Measurements from ENCODE around the gene SUPT4H1.
A peak's percentile ranks its signal among the peaks of the same experiment; 100 is the strongest.

SUPT4H1 gene

DNA sequence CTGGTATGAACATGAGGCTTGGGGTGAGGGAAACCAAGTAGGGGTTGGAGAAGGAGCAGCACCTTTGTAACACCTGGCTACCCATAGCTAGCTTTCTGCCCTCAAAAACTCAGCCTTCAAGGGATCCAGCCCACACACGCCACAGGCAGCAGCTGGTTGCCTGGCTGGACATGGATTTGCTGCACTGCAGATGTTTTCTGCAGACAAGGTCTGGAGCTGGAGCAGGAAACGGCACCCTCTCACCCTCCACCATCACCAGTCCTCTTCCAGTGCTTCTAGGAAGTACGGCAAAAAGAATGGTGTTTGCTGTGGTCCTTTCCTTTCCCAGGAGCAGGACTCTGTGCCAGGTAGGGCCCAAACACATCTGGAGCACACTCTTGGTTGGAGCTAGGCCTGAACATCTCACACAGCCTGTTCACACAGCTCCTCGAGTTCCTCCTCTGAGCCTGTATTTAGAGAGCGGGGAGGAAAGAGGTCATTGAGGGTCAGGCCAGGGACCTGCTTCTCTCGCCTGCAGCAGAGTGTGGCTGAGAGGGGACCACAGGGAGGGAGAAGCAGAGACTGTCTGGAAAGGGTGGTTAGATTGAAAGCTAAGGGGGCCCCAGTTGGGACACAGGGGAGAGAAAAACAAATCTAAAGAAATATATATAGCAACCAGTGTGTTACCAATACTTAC, 2.7 kb upstream of the SUPT4H1 start:
- no peak for DNase-seq (ENCODE audit: low read depth)
- H3K4me3 ChIP-seq (ENCODE audit: low read depth, low read length) = no peak overlapping the region
- TF ChIP-seq, protein P1, sequence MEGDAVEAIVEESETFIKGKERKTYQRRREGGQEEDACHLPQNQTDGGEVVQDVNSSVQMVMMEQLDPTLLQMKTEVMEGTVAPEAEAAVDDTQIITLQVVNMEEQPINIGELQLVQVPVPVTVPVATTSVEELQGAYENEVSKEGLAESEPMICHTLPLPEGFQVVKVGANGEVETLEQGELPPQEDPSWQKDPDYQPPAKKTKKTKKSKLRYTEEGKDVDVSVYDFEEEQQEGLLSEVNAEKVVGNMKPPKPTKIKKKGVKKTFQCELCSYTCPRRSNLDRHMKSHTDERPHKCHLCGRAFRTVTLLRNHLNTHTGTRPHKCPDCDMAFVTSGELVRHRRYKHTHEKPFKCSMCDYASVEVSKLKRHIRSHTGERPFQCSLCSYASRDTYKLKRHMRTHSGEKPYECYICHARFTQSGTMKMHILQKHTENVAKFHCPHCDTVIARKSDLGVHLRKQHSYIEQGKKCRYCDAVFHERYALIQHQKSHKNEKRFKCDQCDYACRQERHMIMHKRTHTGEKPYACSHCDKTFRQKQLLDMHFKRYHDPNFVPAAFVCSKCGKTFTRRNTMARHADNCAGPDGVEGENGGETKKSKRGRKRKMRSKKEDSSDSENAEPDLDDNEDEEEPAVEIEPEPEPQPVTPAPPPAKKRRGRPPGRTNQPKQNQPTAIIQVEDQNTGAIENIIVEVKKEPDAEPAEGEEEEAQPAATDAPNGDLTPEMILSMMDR (conservative IDR thresholded peaks at IDR 0.05; ENCODE audit: low read depth, low read length) = no peak

DNA sequence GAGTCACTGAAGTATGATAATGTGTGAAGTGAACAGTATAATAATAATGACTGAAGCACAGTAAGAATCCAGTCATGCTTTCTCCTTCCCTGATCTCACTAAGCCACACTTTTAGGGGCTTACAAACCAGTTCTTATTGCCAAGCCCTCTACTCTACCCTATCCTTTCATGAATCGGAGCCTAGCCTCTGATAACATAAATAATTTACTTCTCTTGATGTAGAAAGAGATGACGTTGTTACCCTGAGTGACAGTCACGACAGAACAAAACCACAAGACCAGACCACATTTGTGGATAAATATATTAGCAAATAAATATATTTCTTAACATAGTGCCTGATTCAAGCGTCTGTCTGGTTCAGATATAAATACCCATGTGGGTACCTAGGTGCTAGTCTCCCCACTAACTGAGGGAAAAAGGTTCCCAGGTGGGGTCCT, 1.4 kb upstream of the SUPT4H1 start:
- peak overlapping the region; percentile 100 for H3K4me3 ChIP-seq (ENCODE audit: low read depth, low read length)
- DNase-seq (ENCODE audit: low read depth) = no peak
- TF ChIP-seq, protein P1 (conservative IDR thresholded peaks at IDR 0.05; ENCODE audit: low read depth, low read length) = no peak

DNA sequence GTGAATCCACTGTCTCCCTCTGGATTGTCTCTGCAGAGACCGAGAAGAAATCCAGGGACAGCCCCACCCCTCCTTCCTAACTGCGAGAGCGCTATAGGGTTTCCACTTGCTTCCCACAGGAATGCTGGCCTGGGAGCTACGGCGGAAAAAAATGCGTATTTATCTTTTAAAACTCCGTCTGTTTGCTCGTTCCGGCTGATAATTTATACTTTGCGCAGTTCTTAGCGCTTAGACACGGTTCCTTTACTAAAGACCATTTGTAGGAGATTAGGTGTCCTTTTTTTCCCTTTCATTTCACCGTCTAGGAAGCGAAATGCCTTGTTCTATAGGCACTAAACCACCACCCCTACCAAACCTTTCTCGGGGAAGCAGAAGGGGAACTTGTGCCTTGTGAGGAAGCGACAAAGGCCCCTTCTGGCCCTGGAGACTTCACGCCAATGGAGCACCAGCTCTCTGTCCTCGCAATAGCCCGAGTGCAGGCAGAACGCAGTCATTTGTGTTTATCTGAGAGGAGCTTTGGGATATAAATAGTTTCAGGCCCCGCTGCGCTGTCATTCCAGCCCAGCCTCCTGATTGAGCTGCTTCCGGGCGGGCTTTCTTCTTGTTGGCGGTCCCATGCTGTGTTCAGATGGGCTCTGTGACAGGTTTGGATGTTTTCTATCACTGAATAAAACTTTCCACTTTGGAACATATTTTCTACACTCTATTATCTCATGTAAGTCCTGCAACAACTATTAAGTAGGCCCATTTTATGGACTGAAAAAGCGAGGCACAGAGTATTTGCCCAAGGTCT, 791 bp upstream of the SUPT4H1 start:
- peak overlapping the region; percentile 100 for H3K4me3 ChIP-seq (ENCODE audit: low read depth, low read length)
- DNase-seq (ENCODE audit: low read depth) = peak; percentile 65
- TF ChIP-seq, protein P1 (conservative IDR thresholded peaks at IDR 0.05; ENCODE audit: low read depth, low read length) = no peak

DNA sequence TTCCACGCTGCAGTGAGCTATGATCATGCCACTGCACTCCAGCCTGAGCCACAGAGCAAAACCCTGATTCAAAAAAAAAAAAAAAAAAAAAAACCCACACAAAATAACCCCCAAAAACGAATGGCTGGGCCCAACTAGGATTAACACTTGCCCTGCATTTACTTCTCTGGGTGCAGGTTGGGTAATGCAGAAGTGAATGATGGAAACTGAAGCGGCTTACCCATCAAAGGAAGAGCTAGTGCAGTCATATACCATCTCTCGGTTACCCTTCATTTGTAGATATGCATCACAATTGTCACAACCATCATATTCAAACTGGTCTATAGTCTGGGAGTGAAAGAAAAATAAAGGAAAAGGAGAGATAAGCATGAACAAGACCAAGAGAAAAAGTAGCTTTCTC, 819 bp downstream of the SUPT4H1 start:
- DNase-seq (ENCODE audit: low read depth) = no peak

DNA sequence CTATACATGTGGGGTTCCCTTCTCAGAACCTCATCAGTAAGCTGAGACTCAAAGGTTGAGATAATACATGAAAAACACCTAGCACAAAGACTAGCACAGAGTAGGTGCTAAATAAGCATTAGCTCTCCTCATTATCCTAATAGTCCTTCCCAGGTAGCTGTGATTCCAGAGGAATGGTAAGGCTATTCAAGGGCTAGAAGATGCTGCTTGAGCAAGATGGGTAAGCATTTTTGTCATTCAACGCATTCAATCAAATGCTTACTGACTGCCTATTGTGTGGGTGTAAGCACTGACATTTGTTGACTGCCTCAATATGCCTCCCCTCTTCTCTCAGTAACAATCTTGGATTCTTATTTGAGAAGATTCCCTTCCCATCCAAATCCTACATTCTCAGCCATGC, 4.0 kb downstream of the SUPT4H1 start:
- TF ChIP-seq, protein P1 (conservative IDR thresholded peaks at IDR 0.05; ENCODE audit: low read depth, low read length) = no peak
- DNase-seq (ENCODE audit: low read depth) = no peak
- no peak overlapping the region for H3K4me3 ChIP-seq (ENCODE audit: low read depth, low read length)

More for the DNA sequence above, 819 bp downstream of the SUPT4H1 start:
- peak overlapping the region; percentile 100 for H3K4me3 ChIP-seq (ENCODE audit: low read depth, low read length)
- TF ChIP-seq, protein P1 (conservative IDR thresholded peaks at IDR 0.05; ENCODE audit: low read depth, low read length) = no peak

DNA sequence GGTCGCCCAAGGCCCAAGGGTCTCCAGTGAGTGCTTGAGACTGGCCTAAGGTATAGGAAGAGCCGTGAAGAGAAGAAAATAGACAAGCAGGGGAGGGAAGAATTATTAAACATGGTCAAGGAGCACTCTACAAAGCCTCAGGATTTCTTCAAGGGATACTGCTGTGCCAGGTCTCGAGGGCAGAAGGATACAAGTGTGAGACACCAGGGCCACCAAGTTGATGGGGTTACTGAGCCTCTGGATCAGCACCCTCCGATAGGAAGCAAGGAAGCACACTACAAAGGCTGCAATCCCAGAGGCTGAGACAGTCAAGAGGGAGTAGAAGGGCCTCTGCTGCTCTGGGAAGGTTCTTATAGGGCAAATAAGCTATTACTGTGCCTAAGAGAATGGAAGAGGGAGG, 6.5 kb downstream of the SUPT4H1 start:
- DNase-seq (ENCODE audit: low read depth) = no peak
- TF ChIP-seq, protein P1 (conservative IDR thresholded peaks at IDR 0.05; ENCODE audit: low read depth, low read length) = no peak
- H3K4me3 ChIP-seq (ENCODE audit: low read depth, low read length) = no peak overlapping the region
